ENCODE results near the gene CDH23. TPM values are rescaled to one million over a fixed set of nuclear protein-coding genes. Genes with fewer than 3 reads are reported as not detected.

Gene CDH23
- total and polyA plus RNA-seq, 9 of the 15 experiments (the other 6 are each of a cell fraction or from before 2014, with no cell fraction given): 0.18 to 1.2 (median 0.47) TPM

DNA sequence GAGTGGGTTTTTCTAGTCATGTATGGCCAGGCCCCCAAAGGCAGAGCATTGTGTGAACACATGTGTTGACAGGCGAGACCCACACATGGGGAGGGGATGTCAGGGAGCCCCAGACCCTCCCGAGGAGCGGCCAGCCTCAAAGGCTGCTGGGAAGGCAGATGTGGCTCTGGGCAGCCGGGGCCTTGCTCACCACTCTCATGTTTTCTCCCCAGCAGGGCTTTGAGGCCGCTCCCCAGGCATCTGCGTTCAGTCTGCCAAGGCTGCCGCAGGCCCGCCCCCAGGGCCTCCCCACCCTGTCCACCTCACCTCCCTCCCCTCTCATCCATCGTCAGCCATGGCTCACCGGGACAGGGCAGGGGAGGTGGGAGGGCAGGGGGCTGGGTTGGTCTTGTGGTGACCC lies 393.2 kb downstream of the CDH23 start:
- 1% methylated on average over 6 of the region's 10 CpGs for WGBS (ENCODE audit: insufficient coverage, low coverage, missing lambda C conversion rate)
- Histone ChIP-seq H3K9ac (ENCODE audit: insufficient read depth in 1 of 2, low read depth in 2 of 2, low read length in 2 of 2) (no peak overlapping the region), H3K79me2 (ENCODE audit: control insufficient read depth, insufficient read depth, low read length) (no peaks in the 10 kb centered on the region), H3K9me1 (ENCODE audit: control insufficient read depth, insufficient read depth, low read length) (no peaks in the 10 kb centered on the region), H3K4me2 (ENCODE audit: insufficient read depth, low read length) (no peak overlapping the region), H3K27me3 (ENCODE audit: control insufficient read depth in 2 of 2, insufficient read depth in 2 of 2, low read length in 2 of 2) (peaks cover 41 to 52% of the 10 kb centered on the region in 2 experiments), H3K27ac (ENCODE audit: extremely low read depth, low read depth, low read length) (no peak overlapping the region), H2AFZ (ENCODE audit: low read depth, low read length) (no peak overlapping the region), H3K4me3 (no peak overlapping the region), H3K36me3 (ENCODE audit: control insufficient read depth, insufficient read depth, low read length) (no peaks in the 10 kb centered on the region), H4K20me1 (replicated peaks; ENCODE audit: control insufficient read depth, insufficient read depth, low read length) (no peaks in the 10 kb centered on the region; the same call in 1 of the 2 replicates), H3K9me3 (replicated peaks; ENCODE audit: control insufficient read depth, insufficient read depth, low read depth, low read length) (no peaks in the 10 kb centered on the region), H3K4me1 (replicated peaks in 1 of 2; ENCODE audit: control insufficient read depth in 2 of 2, insufficient read depth in 2 of 2, low read length in 2 of 2) (peaks cover 0 to 10% of the 10 kb centered on the region in 2 experiments; a peak in 1 of 5 replicates)
- intact Hi-C loops (cut with micrococcal nuclease) (no loop called here), in situ Hi-C loops (cut with MboI) (no loop called here)
- ATAC-seq: no peak
- DNase-seq (ENCODE audit: extremely low read depth in 1 of 4, low spot score in 3 of 4): no peak
- no TSS peak for BruUV-seq (replicated peaks)
- ChIA-PET POLR2A (no interaction called here), CTCF (ENCODE audit: low intra/inter-chr PET ratio) (no interaction called here)
- no peak for FAIRE-seq
- no peak for TF ChIP-seq ZNF76 (CRISPR knock-in tag; IDR thresholded peaks at IDR 0.05; ENCODE audit: borderline replicate concordance)
- no peak for TF ChIP-seq SRSF7 (optimal IDR thresholded peaks at IDR 0.05; ENCODE audit: low read depth, low read length)
- TF ChIP-seq ELF1 (tag; IDR thresholded peaks at IDR 0.05): no peak
- TF ChIP-seq ZNF764 (CRISPR knock-in tag; IDR thresholded peaks at IDR 0.05; ENCODE audit: low read depth): no peak
- no peak for TF ChIP-seq MAFK (IDR thresholded peaks at IDR 0.05; ENCODE audit: low read length)
- TF ChIP-seq LCOR (CRISPR knock-in tag; IDR thresholded peaks at IDR 0.05): no peak
- TF ChIP-seq HLTF (IDR thresholded peaks at IDR 0.05): no peak
- no peak for TF ChIP-seq POLR2A (conservative IDR thresholded peaks at IDR 0.05)
- TF ChIP-seq SMAD1 (IDR thresholded peaks at IDR 0.05; ENCODE audit: low read depth, low read length, partially characterized antibody): no peak
- no peak for TF ChIP-seq TCF7 (IDR thresholded peaks at IDR 0.05; ENCODE audit: borderline replicate concordance)
- no peak for TF ChIP-seq GABPB1 (CRISPR knock-in tag; IDR thresholded peaks at IDR 0.05)
- TF ChIP-seq ZBTB1 (CRISPR knock-in tag; IDR thresholded peaks at IDR 0.05; ENCODE audit: borderline replicate concordance, low read depth): no peak
- TF ChIP-seq, protein P1, sequence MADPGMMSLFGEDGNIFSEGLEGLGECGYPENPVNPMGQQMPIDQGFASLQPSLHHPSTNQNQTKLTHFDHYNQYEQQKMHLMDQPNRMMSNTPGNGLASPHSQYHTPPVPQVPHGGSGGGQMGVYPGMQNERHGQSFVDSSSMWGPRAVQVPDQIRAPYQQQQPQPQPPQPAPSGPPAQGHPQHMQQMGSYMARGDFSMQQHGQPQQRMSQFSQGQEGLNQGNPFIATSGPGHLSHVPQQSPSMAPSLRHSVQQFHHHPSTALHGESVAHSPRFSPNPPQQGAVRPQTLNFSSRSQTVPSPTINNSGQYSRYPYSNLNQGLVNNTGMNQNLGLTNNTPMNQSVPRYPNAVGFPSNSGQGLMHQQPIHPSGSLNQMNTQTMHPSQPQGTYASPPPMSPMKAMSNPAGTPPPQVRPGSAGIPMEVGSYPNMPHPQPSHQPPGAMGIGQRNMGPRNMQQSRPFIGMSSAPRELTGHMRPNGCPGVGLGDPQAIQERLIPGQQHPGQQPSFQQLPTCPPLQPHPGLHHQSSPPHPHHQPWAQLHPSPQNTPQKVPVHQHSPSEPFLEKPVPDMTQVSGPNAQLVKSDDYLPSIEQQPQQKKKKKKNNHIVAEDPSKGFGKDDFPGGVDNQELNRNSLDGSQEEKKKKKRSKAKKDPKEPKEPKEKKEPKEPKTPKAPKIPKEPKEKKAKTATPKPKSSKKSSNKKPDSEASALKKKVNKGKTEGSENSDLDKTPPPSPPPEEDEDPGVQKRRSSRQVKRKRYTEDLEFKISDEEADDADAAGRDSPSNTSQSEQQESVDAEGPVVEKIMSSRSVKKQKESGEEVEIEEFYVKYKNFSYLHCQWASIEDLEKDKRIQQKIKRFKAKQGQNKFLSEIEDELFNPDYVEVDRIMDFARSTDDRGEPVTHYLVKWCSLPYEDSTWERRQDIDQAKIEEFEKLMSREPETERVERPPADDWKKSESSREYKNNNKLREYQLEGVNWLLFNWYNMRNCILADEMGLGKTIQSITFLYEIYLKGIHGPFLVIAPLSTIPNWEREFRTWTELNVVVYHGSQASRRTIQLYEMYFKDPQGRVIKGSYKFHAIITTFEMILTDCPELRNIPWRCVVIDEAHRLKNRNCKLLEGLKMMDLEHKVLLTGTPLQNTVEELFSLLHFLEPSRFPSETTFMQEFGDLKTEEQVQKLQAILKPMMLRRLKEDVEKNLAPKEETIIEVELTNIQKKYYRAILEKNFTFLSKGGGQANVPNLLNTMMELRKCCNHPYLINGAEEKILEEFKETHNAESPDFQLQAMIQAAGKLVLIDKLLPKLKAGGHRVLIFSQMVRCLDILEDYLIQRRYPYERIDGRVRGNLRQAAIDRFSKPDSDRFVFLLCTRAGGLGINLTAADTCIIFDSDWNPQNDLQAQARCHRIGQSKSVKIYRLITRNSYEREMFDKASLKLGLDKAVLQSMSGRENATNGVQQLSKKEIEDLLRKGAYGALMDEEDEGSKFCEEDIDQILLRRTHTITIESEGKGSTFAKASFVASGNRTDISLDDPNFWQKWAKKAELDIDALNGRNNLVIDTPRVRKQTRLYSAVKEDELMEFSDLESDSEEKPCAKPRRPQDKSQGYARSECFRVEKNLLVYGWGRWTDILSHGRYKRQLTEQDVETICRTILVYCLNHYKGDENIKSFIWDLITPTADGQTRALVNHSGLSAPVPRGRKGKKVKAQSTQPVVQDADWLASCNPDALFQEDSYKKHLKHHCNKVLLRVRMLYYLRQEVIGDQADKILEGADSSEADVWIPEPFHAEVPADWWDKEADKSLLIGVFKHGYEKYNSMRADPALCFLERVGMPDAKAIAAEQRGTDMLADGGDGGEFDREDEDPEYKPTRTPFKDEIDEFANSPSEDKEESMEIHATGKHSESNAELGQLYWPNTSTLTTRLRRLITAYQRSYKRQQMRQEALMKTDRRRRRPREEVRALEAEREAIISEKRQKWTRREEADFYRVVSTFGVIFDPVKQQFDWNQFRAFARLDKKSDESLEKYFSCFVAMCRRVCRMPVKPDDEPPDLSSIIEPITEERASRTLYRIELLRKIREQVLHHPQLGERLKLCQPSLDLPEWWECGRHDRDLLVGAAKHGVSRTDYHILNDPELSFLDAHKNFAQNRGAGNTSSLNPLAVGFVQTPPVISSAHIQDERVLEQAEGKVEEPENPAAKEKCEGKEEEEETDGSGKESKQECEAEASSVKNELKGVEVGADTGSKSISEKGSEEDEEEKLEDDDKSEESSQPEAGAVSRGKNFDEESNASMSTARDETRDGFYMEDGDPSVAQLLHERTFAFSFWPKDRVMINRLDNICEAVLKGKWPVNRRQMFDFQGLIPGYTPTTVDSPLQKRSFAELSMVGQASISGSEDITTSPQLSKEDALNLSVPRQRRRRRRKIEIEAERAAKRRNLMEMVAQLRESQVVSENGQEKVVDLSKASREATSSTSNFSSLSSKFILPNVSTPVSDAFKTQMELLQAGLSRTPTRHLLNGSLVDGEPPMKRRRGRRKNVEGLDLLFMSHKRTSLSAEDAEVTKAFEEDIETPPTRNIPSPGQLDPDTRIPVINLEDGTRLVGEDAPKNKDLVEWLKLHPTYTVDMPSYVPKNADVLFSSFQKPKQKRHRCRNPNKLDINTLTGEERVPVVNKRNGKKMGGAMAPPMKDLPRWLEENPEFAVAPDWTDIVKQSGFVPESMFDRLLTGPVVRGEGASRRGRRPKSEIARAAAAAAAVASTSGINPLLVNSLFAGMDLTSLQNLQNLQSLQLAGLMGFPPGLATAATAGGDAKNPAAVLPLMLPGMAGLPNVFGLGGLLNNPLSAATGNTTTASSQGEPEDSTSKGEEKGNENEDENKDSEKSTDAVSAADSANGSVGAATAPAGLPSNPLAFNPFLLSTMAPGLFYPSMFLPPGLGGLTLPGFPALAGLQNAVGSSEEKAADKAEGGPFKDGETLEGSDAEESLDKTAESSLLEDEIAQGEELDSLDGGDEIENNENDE (IDR thresholded peaks at IDR 0.05; ENCODE audit: low read depth, low read length): no peak
- no peak for TF ChIP-seq POLR2AphosphoS5 (IDR thresholded peaks at IDR 0.05; ENCODE audit: control insufficient read depth, insufficient read depth, low read depth, low read length)
- TF ChIP-seq MED1 (CRISPR knock-in tag; IDR thresholded peaks at IDR 0.05; ENCODE audit: borderline replicate concordance): no peak
